ENCODE data around the gene MZF1. TPM values are rescaled to one million over a fixed set of nuclear protein-coding genes. Genes with fewer than 3 reads are reported as not detected.
A peak's percentile ranks its signal among the peaks of the same experiment; 100 is the strongest.

Gene MZF1
- total and polyA plus RNA-seq, 3 donors from 2014 or later = 23.9 to 56.1 (median 55.8) TPM

GRCh38 chr19:58558066-58558622 is 15.0 kb downstream of the MZF1 start, which contains the start of gene UBE2M:
UBE2M (minus strand) TSS chr19:58558611; CDS start chr19:58558381, 230 bp downstream.
- Histone ChIP-seq H3K36me3 (ENCODE audit: low read depth, missing control alignments) (no peaks in the 10 kb centered on the region), H3K9me3 (no peaks in the 10 kb centered on the region), H3K4me3 (peak within 1 kb of the TSS; percentile 66 to 84), H3K27me3 (no peaks in the 10 kb centered on the region), H3K4me1 (peaks cover 61% of the 10 kb centered on the region), H3K27ac (peak within 1 kb of the TSS; percentile 92 to 100)
- DNase-seq = no peak
- intact Hi-C loops (cut with DNase I; ENCODE audit: low total_unique reads) = no loop called here
- 1 to 2% methylated on average over 16 to 40 of the region's 62 CpGs for WGBS, 2 donors
- TF ChIP-seq POLR2A (IDR thresholded peaks at IDR 0.05) (no peak), CTCF (IDR thresholded peaks at IDR 0.05) (no peak)

- Histone ChIP-seq H3K36me3 (ENCODE audit: low read depth, missing control alignments) (no peaks in the 10 kb centered on the region), H3K4me1 (peaks cover 54% of the 10 kb centered on the region), H3K27me3 (no peaks in the 10 kb centered on the region), H3K4me3 (peak overlapping the region; percentile 66 to 84), H3K9me3 (no peaks in the 10 kb centered on the region), H3K27ac (peak overlapping the region; percentile 92 to 100)
- WGBS, 2 donors = 14 to 27% methylated on average over 9 to 12 of the region's 12 CpGs
- no peak for TF ChIP-seq CTCF (IDR thresholded peaks at IDR 0.05)
- no peak for TF ChIP-seq POLR2A (IDR thresholded peaks at IDR 0.05)
- DNase-seq = no peak
- intact Hi-C loops (cut with DNase I; ENCODE audit: low total_unique reads) = no loop called here
Measured at GRCh38 chr19:58557221-58558065, 15.7 kb downstream of the MZF1 start.

GRCh38 chr19:58556622-58557220 is 16.4 kb downstream of the MZF1 start:
- Histone ChIP-seq H3K4me3 (no peak overlapping the region), H3K27me3 (no peaks in the 10 kb centered on the region), H3K36me3 (ENCODE audit: low read depth, missing control alignments) (no peaks in the 10 kb centered on the region), H3K27ac (peak overlapping the region; percentile 92 to 100), H3K9me3 (no peaks in the 10 kb centered on the region), H3K4me1 (peaks cover 47% of the 10 kb centered on the region)
- intact Hi-C loops (cut with DNase I; ENCODE audit: low total_unique reads) = no loop called here
- DNase-seq = no peak
- no peak for TF ChIP-seq CTCF (IDR thresholded peaks at IDR 0.05)
- TF ChIP-seq POLR2A (IDR thresholded peaks at IDR 0.05) = no peak
- 47 to 56% methylated on average over 10 of the region's 10 CpGs for WGBS, 2 donors

GRCh38 chr19:58555920-58556621 is 17.1 kb downstream of the MZF1 start:
- Histone ChIP-seq H3K4me3 (no peak overlapping the region), H3K4me1 (peaks cover 42% of the 10 kb centered on the region), H3K27ac (peak overlapping the region; percentile 66 to 100), H3K9me3 (no peaks in the 10 kb centered on the region), H3K27me3 (no peaks in the 10 kb centered on the region), H3K36me3 (ENCODE audit: low read depth, missing control alignments) (no peaks in the 10 kb centered on the region)
- TF ChIP-seq POLR2A (IDR thresholded peaks at IDR 0.05) = no peak
- intact Hi-C loops (cut with DNase I; ENCODE audit: low total_unique reads) = no loop called here
- DNase-seq = no peak
- 60 to 66% methylated on average over 10 to 16 of the region's 16 CpGs for WGBS, 2 donors
